ENCODE data around the gene PRPH.
"Not testable (repeated sequence)": the region's sequence is repeated elsewhere in the genome, so short reads cannot be mapped to it uniquely, and the experiment has no call there.

Gene PRPH

GRCh38 chr12:49301760-49302159 is 6.8 kb downstream of the PRPH start:
- DNase-seq, result no peak

- DNase-seq, result no peak
Observed at GRCh38 chr12:49304161-49304560, 9.2 kb downstream of the PRPH start.

DNA sequence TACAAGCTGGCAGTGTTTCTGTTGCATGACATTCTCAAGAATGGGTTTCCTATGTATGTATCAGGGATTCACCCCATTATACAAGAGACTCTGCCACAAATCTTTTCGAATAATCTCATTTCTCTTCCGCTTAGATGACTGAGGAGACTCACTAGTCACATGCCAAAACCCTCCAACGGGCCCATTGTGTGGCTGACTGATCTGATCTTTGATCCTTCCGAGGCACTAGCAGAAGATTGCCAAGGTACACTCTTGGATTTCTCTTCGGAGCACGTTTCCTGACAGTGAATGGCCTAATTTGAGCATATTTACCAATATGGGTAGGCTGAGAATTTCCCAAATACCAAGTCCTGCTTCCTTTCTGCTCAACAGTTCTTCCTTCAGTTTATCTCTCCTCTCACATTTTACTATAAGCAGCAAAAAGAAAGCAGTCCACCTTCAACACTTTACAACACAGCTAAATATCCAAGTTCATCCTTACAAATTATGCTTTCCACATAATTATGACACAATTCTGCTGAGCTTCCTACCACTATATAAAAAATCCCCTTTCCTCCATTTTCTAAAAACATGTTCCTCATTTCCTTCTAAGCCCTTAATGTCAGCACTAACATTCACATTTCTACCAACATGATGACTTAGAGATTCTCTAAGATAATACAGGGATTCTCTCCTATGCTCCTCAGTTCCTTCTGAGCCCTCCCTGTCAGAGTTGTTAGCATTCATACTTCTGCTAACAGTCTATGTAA is 11.0 kb downstream of the PRPH start:
- DNase-seq, result no peak

DNA sequence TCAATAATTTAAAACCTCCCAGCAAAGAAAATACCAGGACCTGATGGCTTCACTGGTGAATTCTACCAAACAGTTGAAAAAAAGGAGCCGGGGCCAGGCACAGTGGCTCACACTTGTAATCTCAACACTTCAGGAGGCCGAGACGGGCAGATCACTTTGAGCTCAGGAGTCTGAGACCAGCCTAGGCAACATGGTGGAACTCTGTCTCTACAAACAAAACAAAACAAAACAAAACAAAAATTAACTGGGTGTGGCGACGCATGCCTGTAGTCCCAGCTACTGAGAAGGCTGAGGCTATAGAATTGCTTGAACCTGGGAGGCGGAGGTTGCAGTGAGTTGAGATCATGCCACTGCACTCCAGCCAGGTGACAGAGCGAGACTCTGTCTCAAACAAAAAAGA is 14.4 kb downstream of the PRPH start:
- DNase-seq, result no peak

GRCh38 chr12:49310451-49311000 is 15.6 kb downstream of the PRPH start:
- not testable (repeated sequence) for DNase-seq

DNA sequence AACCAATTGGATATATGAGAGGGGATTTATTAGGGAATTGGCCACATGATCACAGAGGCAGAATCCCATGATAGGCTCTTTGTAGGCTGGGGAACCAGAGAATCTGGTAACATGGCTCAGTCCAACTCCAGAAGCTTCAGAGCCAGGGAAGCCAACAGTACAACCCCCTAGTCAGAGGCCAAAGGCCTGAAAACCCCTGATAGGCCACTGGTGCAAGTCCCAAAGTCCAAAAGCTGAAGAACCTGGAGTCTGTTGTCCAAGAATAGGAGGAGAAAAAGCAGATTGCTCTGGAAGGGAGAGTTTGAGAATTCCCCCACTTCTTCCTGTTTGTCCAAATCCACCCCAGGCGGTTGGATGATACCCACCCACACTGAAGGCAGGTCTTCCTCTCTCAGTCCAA is 19.9 kb downstream of the PRPH start:
- DNase-seq, result no peak

DNA sequence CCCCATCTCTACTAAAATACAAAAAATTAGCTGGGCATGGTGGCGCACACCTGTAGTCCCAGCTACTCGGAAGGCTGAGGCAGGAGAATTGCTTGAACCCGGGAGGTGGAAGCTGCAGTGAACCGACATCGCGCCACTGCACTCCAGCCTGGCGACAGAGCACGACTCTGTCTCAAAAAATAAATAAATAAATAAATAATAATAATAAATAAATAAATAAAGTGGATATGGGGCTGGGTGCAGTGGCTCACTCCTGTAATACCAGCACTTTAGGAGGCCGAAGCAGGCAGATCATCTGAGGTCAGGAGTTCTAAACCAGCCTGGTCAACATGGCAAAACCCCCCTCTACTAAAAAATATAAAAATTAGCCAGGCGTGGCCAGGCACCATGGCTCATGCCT is 22.2 kb downstream of the PRPH start:
- DNase-seq, result not testable (repeated sequence)

GRCh38 chr12:49320411-49321103 is 25.6 kb downstream of the PRPH start:
- DNase-seq, result not testable (repeated sequence)

DNA sequence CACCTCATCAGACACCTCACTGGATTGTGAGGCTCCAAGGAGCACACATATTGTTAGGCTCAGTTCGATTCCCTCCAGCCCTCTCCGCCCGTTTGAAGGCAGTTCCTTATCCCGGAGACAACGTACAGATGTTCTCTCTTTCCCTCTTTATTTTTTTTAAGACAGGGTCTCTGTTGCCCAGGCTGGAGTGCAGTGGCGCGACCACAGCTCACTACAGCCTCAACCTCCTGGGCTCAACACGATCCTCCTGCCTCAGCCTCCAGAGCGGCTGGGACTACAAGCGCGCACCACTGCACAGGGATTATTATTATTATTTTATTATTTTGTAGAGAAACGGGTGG is 27.4 kb downstream of the PRPH start:
- DNase-seq, result no peak

GRCh38 chr12:49322708-49323523 is 28.0 kb downstream of the PRPH start, which contains the start of gene TROAP:
TSS of gene TROAP (plus strand) at chr12:49323255. CDS start at chr12:49323609, 354 bp downstream.
- DNase-seq, result peak; percentile 96

GRCh38 chr12:49323524-49324097 is 28.7 kb downstream of the PRPH start:
- DNase-seq, result no peak

GRCh38 chr12:49325606-49326005 is 30.7 kb downstream of the PRPH start:
- no peak for DNase-seq

GRCh38 chr12:49327368-49327767 is 32.4 kb downstream of the PRPH start:
- no peak for DNase-seq

- DNase-seq, result no peak
Observed at GRCh38 chr12:49327887-49328286, 32.9 kb downstream of the PRPH start.

DNA sequence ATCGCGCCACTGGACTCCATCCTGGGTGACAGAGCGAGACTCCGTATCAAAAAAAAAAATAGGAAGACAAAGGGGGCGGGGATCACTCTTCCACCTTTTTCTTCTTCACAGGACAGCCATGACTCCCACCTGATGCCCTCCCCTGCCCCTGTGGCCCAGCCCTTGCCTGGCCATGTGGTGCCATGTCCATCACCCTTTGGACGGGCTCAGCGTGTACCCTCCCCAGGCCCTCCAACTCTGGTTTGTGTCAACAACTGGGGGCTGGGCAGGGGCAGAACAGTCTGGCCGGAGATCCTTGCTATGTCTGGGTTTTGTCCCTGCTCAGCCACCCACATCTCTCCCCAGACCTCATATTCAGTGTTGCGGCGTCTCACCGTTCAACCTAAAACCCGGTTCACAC is 33.9 kb downstream of the PRPH start:
- DNase-seq, result no peak

DNA sequence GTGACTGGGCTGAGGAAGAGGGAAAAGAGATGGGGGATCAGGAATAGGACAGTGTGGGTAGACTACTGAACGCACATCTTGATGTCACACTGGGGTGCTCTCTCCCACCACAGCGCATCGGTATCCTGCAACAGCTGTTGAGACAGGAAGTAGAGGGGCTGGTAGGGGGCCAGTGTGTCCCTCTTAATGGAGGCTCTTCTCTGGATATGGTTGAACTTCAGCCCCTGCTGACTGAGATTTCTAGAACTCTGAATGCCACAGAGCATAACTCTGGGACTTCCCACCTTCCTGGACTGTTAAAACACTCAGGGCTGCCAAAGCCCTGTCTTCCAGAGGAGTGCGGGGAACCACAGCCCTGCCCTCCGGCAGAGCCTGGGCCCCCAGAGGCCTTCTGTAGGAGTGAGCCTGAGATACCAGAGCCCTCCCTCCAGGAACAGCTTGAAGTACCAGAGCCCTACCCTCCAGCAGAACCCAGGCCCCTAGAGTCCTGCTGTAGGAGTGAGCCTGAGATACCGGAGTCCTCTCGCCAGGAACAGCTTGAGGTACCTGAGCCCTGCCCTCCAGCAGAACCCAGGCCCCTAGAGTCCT is 35.2 kb downstream of the PRPH start:
- DNase-seq, result no peak

GRCh38 chr12:49330631-49331379 is 35.9 kb downstream of the PRPH start:
- no peak for DNase-seq

GRCh38 chr12:49331380-49332222 is 36.7 kb downstream of the PRPH start:
- no peak for DNase-seq

GRCh38 chr12:49332441-49332861 is 37.5 kb downstream of the PRPH start:
- DNase-seq, result no peak

DNA sequence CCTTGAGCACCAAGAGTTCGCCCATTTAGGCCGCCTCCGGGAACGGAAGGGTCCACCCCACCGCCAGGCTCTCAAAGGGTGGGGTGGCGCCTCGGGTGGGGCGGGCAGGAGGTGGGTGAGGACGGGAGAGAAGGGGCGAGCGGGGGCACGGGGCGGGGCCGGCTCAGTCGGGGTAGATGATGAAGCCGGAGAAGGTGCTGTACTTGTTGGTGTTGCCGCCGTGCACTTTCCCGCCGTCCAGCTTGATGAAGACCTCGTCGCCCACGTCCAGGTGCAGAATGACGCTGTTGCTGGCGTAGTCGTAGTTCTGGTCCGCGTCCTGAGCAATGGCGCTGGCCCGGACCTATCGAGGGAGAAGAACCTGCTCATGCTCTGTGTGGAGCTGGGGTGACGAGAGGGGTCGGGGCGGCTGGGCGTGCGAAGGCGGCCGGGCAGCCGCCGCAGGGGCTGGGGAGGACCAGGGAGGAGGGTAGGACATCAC is 38.0 kb downstream of the PRPH start:
- no peak for DNase-seq

DNA sequence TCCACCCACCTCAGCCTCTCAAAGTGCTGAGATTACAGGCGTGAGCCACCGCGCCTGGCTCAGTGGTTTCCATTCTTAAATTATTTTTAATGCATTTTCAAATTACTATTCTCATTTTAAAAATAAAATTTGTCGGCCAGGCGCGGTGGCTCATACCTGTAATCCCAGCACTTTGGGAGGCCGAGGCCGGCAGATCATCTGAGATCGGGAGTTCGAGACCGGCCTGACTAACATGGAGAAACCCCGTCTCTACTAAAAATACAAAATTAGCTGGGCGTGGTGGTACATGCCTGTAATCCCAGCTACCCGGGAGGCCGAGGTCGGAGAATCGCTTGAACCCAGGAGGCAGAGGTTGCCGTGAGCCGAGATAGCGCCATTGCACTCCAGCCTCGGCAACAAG is 38.8 kb downstream of the PRPH start:
- DNase-seq, result not testable (repeated sequence)
